ENCODE results near the gene FADD.

Gene FADD

GRCh38 chr11:70241709-70242108, 38.6 kb downstream of the FADD start:
- no peak for DNase-seq (ENCODE audit: insufficient read length, low spot score)
- TF ChIP-seq CTCF (IDR thresholded peaks at IDR 0.05; ENCODE audit: insufficient read depth, missing control alignments) = no peak
- FAIRE-seq = no peak

- FAIRE-seq = no peak
- DNase-seq (ENCODE audit: insufficient read length, low spot score) = no peak
- TF ChIP-seq CTCF (IDR thresholded peaks at IDR 0.05; ENCODE audit: insufficient read depth, missing control alignments) = no peak
These were observed 39.8 kb downstream of the FADD start for GRCh38 chr11:70242885-70243284.

GRCh38 chr11:70243912-70244652, 41.0 kb downstream of the FADD start:
- FAIRE-seq (no peak), DNase-seq (ENCODE audit: insufficient read length, low spot score) (no peak)
- TF ChIP-seq CTCF (IDR thresholded peaks at IDR 0.05; ENCODE audit: insufficient read depth, missing control alignments) = no peak

GRCh38 chr11:70244698-70245097, 41.6 kb downstream of the FADD start:
- FAIRE-seq (no peak), DNase-seq (ENCODE audit: insufficient read length, low spot score) (no peak)
- no peak for TF ChIP-seq CTCF (IDR thresholded peaks at IDR 0.05; ENCODE audit: insufficient read depth, missing control alignments)

GRCh38 chr11:70246196-70246595, 43.1 kb downstream of the FADD start:
- DNase-seq (ENCODE audit: insufficient read length, low spot score) = no peak
- FAIRE-seq = no peak
- TF ChIP-seq CTCF (IDR thresholded peaks at IDR 0.05; ENCODE audit: insufficient read depth, missing control alignments) = no peak

- no peak for FAIRE-seq
- DNase-seq (ENCODE audit: insufficient read length, low spot score) = no peak
- TF ChIP-seq CTCF (IDR thresholded peaks at IDR 0.05; ENCODE audit: insufficient read depth, missing control alignments) = no peak
These were observed 44.1 kb downstream of the FADD start for GRCh38 chr11:70247042-70247709.

- no peak for DNase-seq (ENCODE audit: insufficient read length, low spot score)
- no peak for TF ChIP-seq CTCF (IDR thresholded peaks at IDR 0.05; ENCODE audit: insufficient read depth, missing control alignments)
- FAIRE-seq = no peak
These were observed 44.6 kb downstream of the FADD start for GRCh38 chr11:70247710-70248072.

All from D721Med (cell line).